Measurements from ENCODE around the gene ARL13A. TPM values are rescaled to one million over a fixed set of nuclear protein-coding genes. Genes with fewer than 3 reads are reported as not detected.

Gene ARL13A
- not detected in 2 replicates for total RNA-seq

GRCh38 chrX:100969408-100969807, at the start of gene ARL13A:
Gene ARL13A, plus strand, starts transcription at chrX:100969708. Its CDS starts 3,982 bp downstream, at chrX:100973690.

GRCh38 chrX:100928660-100929613, 40.6 kb upstream of the ARL13A start, which contains the start of gene XKRX:
Gene XKRX, minus strand, starts transcription at chrX:100928917. Its CDS starts 613 bp downstream, at chrX:100928304.

Other genes starting within 250 kb of the ARL13A start
- 3.1 and 6.0 TPM in 2 replicates for gene SYTL4, start 237.6 kb upstream of the ARL13A start, total RNA-seq
- 9.6 and 13.6 TPM in 2 replicates for gene CSTF2, start 149.3 kb upstream of the ARL13A start, total RNA-seq
- gene NOX1, start 95.3 kb upstream of the ARL13A start, total RNA-seq, result not detected in 2 replicates
- gene XKRX, start 40.8 kb upstream of the ARL13A start, total RNA-seq, result 0.32 TPM in 1 of 2 replicates, not detected in the other
- gene TRMT2B, start 82.4 kb downstream of the ARL13A start, total RNA-seq, result 5.2 and 8.7 TPM in 2 replicates
- 0.32 and 1.4 TPM in 2 replicates for gene TMEM35A, start 109.2 kb downstream of the ARL13A start, total RNA-seq
- 1.3 and 4.1 TPM in 2 replicates for gene CENPI, start 128.5 kb downstream of the ARL13A start, total RNA-seq

Measured in cardiac atrium fibroblast (primary cell).